Ishikawa (cell line): ENCODE data around the gene SF3B1.

Source experiments
- CREB1 ChIP-seq: IDR thresholded peaks from 2 replicates; pipeline ENCODE4 v1.6.1; 2012; ENCODE audit warnings: low read depth
- EP300 ChIP-seq: IDR thresholded peaks from 2 replicates; pipeline ENCODE4 v1.6.1; 2012; ENCODE audit warnings: borderline replicate concordance
- MAX ChIP-seq: IDR thresholded peaks from 2 replicates; pipeline ENCODE4 v1.6.1; 2012
- RAD21 ChIP-seq: IDR thresholded peaks from 2 replicates; pipeline ENCODE4 v1.6.1; 2012; ENCODE audit warnings: low read depth
- TAF1 ChIP-seq: IDR thresholded peaks from 2 replicates; pipeline ENCODE4 v1.6.1; 2012; ENCODE audit warnings: low read depth, mild to moderate bottlenecking
- ZBTB7A ChIP-seq: IDR thresholded peaks from 2 replicates; pipeline ENCODE4 v1.6.1; 2012; ENCODE audit warnings: low read depth
- TF ChIP-seq, protein P1 (sequence below): IDR thresholded peaks from 2 replicates; pipeline ENCODE4 v1.6.1; 2012

DNA sequence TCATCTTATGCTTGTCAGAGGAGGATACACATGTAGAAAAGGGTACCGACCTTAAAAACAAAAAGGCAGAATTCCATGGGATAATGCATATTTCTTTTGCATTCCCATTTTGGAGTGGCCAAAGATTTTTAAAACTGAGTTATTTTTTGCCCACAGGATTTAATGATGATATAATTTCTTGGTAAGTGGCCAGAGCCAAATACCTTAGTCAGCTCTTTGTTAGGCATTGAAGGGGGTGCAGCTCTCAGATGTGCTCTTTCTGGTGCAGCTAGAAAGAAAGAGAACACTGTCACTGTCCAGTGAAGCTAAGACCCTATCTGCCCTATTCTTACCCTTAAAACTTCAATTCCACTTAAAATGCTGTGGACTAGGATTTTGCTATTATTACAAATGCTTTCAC is 29.3 kb upstream of the SF3B1 start:
- TF ChIP-seq EP300 = no peak
- TF ChIP-seq TAF1 = no peak
- TF ChIP-seq, protein P1, sequence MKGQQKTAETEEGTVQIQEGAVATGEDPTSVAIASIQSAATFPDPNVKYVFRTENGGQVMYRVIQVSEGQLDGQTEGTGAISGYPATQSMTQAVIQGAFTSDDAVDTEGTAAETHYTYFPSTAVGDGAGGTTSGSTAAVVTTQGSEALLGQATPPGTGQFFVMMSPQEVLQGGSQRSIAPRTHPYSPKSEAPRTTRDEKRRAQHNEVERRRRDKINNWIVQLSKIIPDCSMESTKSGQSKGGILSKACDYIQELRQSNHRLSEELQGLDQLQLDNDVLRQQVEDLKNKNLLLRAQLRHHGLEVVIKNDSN = no peak
- no peak for TF ChIP-seq RAD21
- TF ChIP-seq MAX = no peak
- TF ChIP-seq CREB1 = no peak
- no peak for TF ChIP-seq ZBTB7A
